GOT3 (cell line): ENCODE results near the gene GABRG3.

Experiments used
- DNase-seq: peaks from one replicate; lab custom pipeline; 2025; ENCODE audit warnings: mixed read lengths; lab: John Stamatoyannopoulos, UW

Gene GABRG3

GRCh38 chr15:27101982-27102381 lies 131.0 kb downstream of the GABRG3 start:
- no peak for DNase-seq

GRCh38 chr15:27111323-27111722 lies 140.3 kb downstream of the GABRG3 start:
- DNase-seq: no peak

- no peak for DNase-seq
Measured at GRCh38 chr15:27114473-27114872, 143.5 kb downstream of the GABRG3 start.

- no peak for DNase-seq
Measured at GRCh38 chr15:27119695-27120266, 148.8 kb downstream of the GABRG3 start.

- no peak for DNase-seq
Measured at GRCh38 chr15:27121672-27122071, 150.7 kb downstream of the GABRG3 start.

- DNase-seq: no peak
Measured at GRCh38 chr15:27123291-27123690, 152.3 kb downstream of the GABRG3 start.

GRCh38 chr15:27123808-27124207 lies 152.8 kb downstream of the GABRG3 start:
- no peak for DNase-seq

- no peak for DNase-seq
Measured at GRCh38 chr15:27124287-27124871, 153.4 kb downstream of the GABRG3 start.

GRCh38 chr15:27125185-27125584 lies 154.2 kb downstream of the GABRG3 start:
- no peak for DNase-seq

- no peak for DNase-seq
Measured at GRCh38 chr15:27126449-27126848, 155.5 kb downstream of the GABRG3 start.

- DNase-seq: no peak
Measured at GRCh38 chr15:27127815-27128570, 157.0 kb downstream of the GABRG3 start.

GRCh38 chr15:27133249-27133648 lies 162.3 kb downstream of the GABRG3 start:
- no peak for DNase-seq

- no peak for DNase-seq
Measured at GRCh38 chr15:27134481-27134880, 163.5 kb downstream of the GABRG3 start.

- no peak for DNase-seq
Measured at GRCh38 chr15:27135151-27135550, 164.2 kb downstream of the GABRG3 start.

GRCh38 chr15:27137127-27137526 lies 166.1 kb downstream of the GABRG3 start:
- no peak for DNase-seq

GRCh38 chr15:27165590-27165989 lies 194.6 kb downstream of the GABRG3 start:
- DNase-seq: no peak

- DNase-seq: no peak
Measured at GRCh38 chr15:27166917-27167316, 195.9 kb downstream of the GABRG3 start.

GRCh38 chr15:27167738-27168137 lies 196.8 kb downstream of the GABRG3 start:
- no peak for DNase-seq

GRCh38 chr15:27170851-27171250 lies 199.9 kb downstream of the GABRG3 start:
- no peak for DNase-seq

- no peak for DNase-seq
Measured at GRCh38 chr15:27172821-27173220, 201.8 kb downstream of the GABRG3 start.

GRCh38 chr15:27175472-27176153 lies 204.6 kb downstream of the GABRG3 start:
- no peak for DNase-seq

- DNase-seq: no peak
Measured at GRCh38 chr15:27176785-27177406, 205.9 kb downstream of the GABRG3 start.
